Measurements from ENCODE around the gene LRRC8B. TPM values are rescaled to one million over a fixed set of nuclear protein-coding genes. Genes with fewer than 3 reads are reported as not detected.
A peak's percentile ranks its signal among the peaks of the same experiment; 100 is the strongest.
"Not testable (repeated sequence)": the region's sequence is repeated elsewhere in the genome, so short reads cannot be mapped to it uniquely, and the experiment has no call there.

The LRRC8B gene
- total RNA-seq, 4 donors from 2014 or later: 7.0 to 10.5 (median 8.7) TPM

GRCh38 chr1:89519779-89520358 is 4.8 kb upstream of the LRRC8B start:
- in situ Hi-C loops (cut with MboI; ENCODE audit: low pct_ligation_motif_present in 1 of 4, low pct_unique_long_range_greater_than_20kb in 1 of 4, low sequenced_read_pairs in 3 of 4): loop anchor here in 3 of 4 donors (25.0 kb wide), 2 partner anchors 242 to 467 kb away; partner anchors contain the start of gene ZNF326 (in 1 of the 3)
- H3K36me3 ChIP-seq: no peaks in the 10 kb centered on the region
- no peaks in the 10 kb centered on the region for H3K9me3 ChIP-seq
- intact Hi-C loops (cut with DNase I; ENCODE audit: low total_unique reads): no loop called here
- no peak overlapping the region for H3K4me3 ChIP-seq
- H3K27me3 ChIP-seq: no peaks in the 10 kb centered on the region
- no peak overlapping the region for H3K27ac ChIP-seq
- TF ChIP-seq POLR2AphosphoS5 (IDR thresholded peaks at IDR 0.05) (no peak), CTCF (IDR thresholded peaks at IDR 0.05) (peak; percentile 51 to 64 (median 58))
- DNase-seq: peak; percentile 17
- H3K4me1 ChIP-seq: peaks cover 0 to 7% (median 0%) of the 10 kb centered on the region in 4 donors
- WGBS, 2 donors (ENCODE audit: low coverage in 1 of 2): 98 to 100% methylated on average over 1 of the region's 1 CpG

GRCh38 chr1:89521977-89522376 is 2.7 kb upstream of the LRRC8B start:
- H3K4me3 ChIP-seq; H3K27me3 ChIP-seq; H3K36me3 ChIP-seq; DNase-seq; H3K9me3 ChIP-seq; H3K27ac ChIP-seq; intact Hi-C loops (cut with DNase I; ENCODE audit: low total_unique reads): not testable (repeated sequence)
- H3K4me1 ChIP-seq: peaks cover 0 to 23% (median 4%) of the 10 kb centered on the region in 4 donors
- in situ Hi-C loops (cut with MboI; ENCODE audit: low pct_ligation_motif_present in 1 of 4, low pct_unique_long_range_greater_than_20kb in 1 of 4, low sequenced_read_pairs in 3 of 4): loop anchor here in 3 of 4 donors (25.0 kb wide), 2 partner anchors 240 to 465 kb away; partner anchors contain the start of gene ZNF326 (in 1 of the 3)
- WGBS, 2 donors (ENCODE audit: low coverage in 1 of 2): 91 to 100% methylated on average over 1 to 6 of the region's 6 CpGs

- Histone ChIP-seq H3K27me3 (no peaks in the 10 kb centered on the region), H3K27ac (peak overlapping the region; percentile 79 to 94 (median 90)), H3K4me1 (peaks cover 0 to 32% (median 10%) of the 10 kb centered on the region in 4 donors), H3K4me3 (peak overlapping the region; percentile 65 to 96 (median 70)), H3K9me3 (no peaks in the 10 kb centered on the region), H3K36me3 (no peaks in the 10 kb centered on the region)
- in situ Hi-C loops (cut with MboI; ENCODE audit: low pct_ligation_motif_present in 1 of 4, low pct_unique_long_range_greater_than_20kb in 1 of 4, low sequenced_read_pairs in 3 of 4): loop anchor here in 3 of 4 donors (25.0 kb wide), 2 partner anchors 239 to 464 kb away; partner anchors contain the start of gene ZNF326 (in 1 of the 3)
- DNase-seq: peak; percentile 61
- TF ChIP-seq EP300 (IDR thresholded peaks at IDR 0.05; ENCODE audit: low read depth) (no peak), POLR2A (IDR thresholded peaks at IDR 0.05) (no peak), POLR2AphosphoS5 (IDR thresholded peaks at IDR 0.05) (no peak), CTCF (IDR thresholded peaks at IDR 0.05) (no peak)
- 22 to 74% methylated on average over 4 to 21 of the region's 21 CpGs for WGBS, 2 donors (ENCODE audit: low coverage in 1 of 2)
- intact Hi-C loops (cut with DNase I; ENCODE audit: low total_unique reads): no loop called here
Measured at GRCh38 chr1:89523572-89524368, 859 bp upstream of the LRRC8B start.

- no peak for DNase-seq
- intact Hi-C loops (cut with DNase I; ENCODE audit: low total_unique reads): no loop called here
Measured at GRCh38 chr1:89525169-89525855, 683 bp downstream of the LRRC8B start.

More at GRCh38 chr1:89525169-89525855, 683 bp downstream of the LRRC8B start:
- no peaks in the 10 kb centered on the region for H3K9me3 ChIP-seq
- H3K27ac ChIP-seq: peak overlapping the region; percentile 79 to 94 (median 90)
- H3K27me3 ChIP-seq: no peaks in the 10 kb centered on the region
- TF ChIP-seq CTCF (IDR thresholded peaks at IDR 0.05): no peak
- no peak for TF ChIP-seq POLR2AphosphoS5 (IDR thresholded peaks at IDR 0.05)
- no peak for TF ChIP-seq POLR2A (IDR thresholded peaks at IDR 0.05)
- no peak for TF ChIP-seq EP300 (IDR thresholded peaks at IDR 0.05; ENCODE audit: low read depth)
- H3K4me1 ChIP-seq: peaks cover 0 to 32% (median 10%) of the 10 kb centered on the region in 4 donors
- 2 to 11% methylated on average over 5 to 23 of the region's 35 CpGs for WGBS, 2 donors (ENCODE audit: low coverage in 1 of 2)
- peak overlapping the region; percentile 65 to 96 (median 70) for H3K4me3 ChIP-seq
- H3K36me3 ChIP-seq: no peaks in the 10 kb centered on the region
- in situ Hi-C loops (cut with MboI; ENCODE audit: low pct_ligation_motif_present in 1 of 4, low pct_unique_long_range_greater_than_20kb in 1 of 4, low sequenced_read_pairs in 3 of 4): no loop called here
